ENCODE data around the gene FRMPD2.
"Not testable (repeated sequence)": the region's sequence is repeated elsewhere in the genome, so short reads cannot be mapped to it uniquely, and the experiment has no call there.

The FRMPD2 gene

GRCh38 chr10:48126251-48126650, 148.2 kb downstream of the FRMPD2 start:
- DNase-seq: not testable (repeated sequence)

DNA sequence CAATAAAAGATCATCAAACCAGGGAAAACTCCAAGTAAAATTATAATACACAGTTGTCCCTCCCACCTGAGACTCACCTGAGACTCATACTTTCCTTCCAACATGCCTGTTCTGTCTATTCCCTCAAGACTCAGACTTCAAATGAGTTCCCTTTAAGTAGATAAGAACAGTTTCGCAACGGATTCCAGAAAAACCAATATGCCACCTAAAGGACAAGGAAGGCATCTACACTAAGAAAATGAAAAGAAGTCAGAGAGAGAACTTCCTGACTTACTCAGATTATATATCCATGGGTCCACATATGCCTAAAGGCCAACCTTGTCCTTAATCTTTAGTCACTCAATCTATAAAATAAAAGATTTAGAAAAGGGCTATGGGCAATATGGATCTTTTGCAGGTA, 148.9 kb downstream of the FRMPD2 start:
- not testable (repeated sequence) for DNase-seq

- DNase-seq: not testable (repeated sequence)
Measured at GRCh38 chr10:48122618-48123017, 151.9 kb downstream of the FRMPD2 start.

DNA sequence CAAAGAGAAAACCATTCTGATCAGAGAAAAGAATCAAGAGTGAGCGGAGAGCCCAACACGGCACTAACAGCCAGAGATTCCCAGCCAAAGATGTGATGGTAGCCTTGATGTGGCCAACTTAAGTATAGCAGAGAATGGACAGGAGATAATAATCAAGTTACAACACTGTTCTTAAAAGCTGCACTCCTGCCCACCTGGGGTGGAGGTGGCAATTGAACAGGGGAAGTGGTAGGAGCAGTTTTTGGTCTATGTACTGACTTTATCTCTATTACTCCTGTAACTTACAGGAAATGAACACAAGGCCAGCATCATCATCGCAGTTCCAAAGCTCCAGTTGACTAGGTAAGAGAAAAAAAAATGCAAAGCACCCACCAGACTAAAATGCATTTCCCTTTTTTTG, 164.2 kb downstream of the FRMPD2 start:
- DNase-seq: not testable (repeated sequence)

All from NCI-H1930 (cell line).